HG02885 (cell line): ENCODE measurements around the gene SHC4.
"Not testable (repeated sequence)": the region's sequence is repeated elsewhere in the genome, so short reads cannot be mapped to it uniquely, and the experiment has no call there.

Experiments used
- ATAC-seq: cut with Tn5 transposase; IDR thresholded peaks from one replicate; pipeline ENCODE4 v1.9.1; 2021; ENCODE audit warnings: mild to moderate bottlenecking; ENCODE audit not compliant: unreplicated experiment, poor library complexity

Gene SHC4

DNA sequence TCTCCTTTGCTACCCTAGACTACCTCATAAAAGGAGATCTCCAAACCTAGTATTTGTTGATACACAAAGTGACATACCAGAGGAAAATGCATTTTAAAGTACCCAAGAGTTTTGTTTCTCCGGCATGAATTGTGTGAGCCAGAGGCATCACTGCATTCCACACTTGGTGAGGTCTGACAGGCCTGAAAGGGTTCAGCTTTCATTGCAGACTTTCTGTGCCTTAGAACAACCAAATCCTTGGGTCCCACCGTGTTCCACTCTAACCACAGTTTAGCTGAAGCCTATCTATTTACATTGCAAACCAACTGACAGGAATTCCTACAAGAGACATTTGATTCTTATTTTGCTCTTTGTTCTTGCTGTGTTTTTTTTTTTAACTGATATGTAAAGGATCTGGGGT is 106.8 kb downstream of the SHC4 start:
- no peak for ATAC-seq

- ATAC-seq, result no peak
Observed at GRCh38 chr15:48855501-48856440, 107.9 kb downstream of the SHC4 start.

DNA sequence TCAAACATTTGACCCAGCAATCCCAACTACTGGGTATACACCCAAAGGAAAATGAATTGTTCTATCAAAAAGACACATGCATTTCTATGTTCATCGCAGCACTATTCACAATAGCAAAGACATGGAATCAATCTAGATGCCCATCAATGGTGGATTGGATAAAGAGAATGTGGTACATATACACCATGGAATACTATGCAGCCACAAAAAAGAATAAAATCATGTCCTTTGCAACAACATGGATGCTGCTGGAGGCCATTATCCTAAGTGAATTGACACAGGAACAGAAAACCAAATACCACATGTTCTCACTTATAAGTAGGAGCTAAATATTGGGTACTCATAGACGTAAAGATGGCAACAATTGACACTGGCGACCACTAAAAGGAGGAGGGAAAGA is 109.3 kb downstream of the SHC4 start:
- ATAC-seq, result not testable (repeated sequence)

DNA sequence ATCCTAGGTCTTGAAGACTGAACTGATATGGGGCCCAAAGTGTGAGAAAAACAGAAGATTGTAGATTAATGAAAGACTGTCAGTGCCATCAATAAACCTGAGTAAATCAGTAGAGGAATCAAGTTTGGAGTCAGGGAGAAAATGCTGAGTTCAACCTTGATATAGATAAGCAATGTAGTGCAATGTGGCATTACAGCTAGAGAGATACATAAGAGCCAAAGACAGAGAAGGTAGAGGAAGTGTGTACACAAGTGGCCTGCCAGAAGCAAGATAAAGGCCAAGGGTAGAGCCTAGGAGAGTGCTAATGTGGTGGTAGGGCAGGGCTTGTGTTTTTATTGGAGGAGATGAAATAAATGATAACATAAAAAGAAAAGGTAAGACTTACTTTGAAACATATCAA is 111.8 kb downstream of the SHC4 start:
- ATAC-seq, result no peak

DNA sequence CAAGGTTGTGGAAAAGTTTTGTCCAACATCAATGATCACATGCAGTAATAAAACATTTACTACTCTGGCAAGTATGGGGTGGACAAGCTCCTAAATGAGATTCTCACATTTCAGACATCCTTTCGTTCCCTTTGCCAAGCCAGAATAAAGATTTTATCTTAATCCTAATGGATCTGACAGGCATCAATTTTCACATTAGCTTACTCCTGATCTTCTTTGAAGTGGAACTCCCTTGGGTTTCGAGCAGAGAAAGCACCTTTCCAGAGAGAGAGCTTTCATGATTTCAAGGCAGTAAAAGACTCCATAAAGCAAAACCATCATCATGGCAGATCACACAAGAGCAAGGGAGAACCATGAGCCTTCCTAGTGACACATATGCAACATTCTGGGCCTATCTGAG is 113.1 kb downstream of the SHC4 start:
- ATAC-seq, result no peak

- no peak for ATAC-seq
Observed at GRCh38 chr15:48845123-48845522, 118.6 kb downstream of the SHC4 start.

DNA sequence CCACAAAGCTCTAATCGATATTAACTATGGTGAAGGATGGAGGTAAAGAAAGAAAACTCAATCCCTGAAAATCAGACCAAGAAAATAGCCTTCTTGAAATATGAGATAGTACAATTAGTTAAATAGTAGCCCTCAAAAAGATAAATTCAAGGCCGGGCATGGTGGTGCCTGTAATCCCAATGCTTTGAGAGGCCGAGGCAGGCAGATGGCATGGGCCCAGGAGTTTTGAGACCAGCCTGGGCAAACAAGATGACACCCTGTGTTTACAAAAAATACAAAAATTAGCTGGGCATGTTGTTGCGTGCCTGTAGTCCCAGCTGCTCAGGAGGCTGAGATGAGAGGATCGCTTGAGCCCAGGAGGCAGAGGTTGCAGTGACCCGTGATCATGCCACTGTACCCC is 121.2 kb downstream of the SHC4 start:
- ATAC-seq, result no peak

GRCh38 chr15:48834756-48835155 is 129.0 kb downstream of the SHC4 start:
- no peak for ATAC-seq

DNA sequence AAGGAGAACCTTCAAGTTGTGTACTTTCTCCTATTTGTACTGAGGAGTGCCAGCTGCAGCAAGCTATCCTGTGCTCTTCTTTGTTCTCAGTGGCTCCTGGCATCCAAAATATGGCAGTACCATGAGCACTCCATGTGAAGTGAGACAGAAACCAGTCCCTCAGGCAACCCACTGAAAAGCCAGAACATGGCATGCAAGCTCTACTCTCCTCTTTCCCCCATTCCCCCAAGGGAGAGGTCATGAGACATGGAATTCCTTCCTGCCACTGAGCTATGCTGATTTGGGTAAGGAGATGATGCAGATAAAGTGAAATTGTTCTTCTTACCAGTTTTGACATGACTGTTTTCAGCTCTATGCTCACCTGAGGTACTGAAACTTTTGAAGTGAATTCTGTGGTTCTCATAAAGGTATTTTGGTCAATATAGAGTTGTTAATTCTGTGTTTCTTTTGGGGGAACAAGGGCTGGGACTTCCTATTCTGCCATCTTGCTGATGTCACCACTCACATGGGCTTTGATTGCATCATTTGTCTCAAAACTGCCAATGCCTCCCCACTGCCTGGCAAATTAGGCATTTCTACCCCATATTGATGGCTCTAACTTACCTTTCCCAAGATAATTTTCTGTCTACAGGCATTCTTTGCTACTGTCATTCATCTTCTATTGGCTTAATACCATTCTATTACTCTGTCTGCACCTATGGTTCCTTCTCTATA is 130.0 kb downstream of the SHC4 start:
- ATAC-seq, result no peak

DNA sequence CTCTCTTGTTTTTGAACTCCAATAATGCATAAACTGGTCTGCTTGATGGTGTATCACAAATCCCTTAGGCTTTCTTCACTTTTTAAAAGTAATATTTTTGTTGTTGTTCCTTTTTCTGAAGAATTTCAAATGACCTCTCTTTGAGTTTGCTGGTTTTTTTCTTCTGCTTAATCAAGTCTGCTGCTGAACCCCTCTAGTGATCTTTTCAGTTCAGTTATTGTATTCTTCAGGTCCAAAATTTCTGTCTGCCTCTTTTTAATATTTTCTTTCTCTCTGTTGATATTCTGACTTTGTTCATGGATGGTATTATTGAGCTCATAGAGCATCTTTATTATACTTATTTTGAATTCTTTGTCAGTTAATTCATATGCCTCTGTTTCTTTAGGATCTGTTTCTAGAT is 131.1 kb downstream of the SHC4 start:
- no peak for ATAC-seq

DNA sequence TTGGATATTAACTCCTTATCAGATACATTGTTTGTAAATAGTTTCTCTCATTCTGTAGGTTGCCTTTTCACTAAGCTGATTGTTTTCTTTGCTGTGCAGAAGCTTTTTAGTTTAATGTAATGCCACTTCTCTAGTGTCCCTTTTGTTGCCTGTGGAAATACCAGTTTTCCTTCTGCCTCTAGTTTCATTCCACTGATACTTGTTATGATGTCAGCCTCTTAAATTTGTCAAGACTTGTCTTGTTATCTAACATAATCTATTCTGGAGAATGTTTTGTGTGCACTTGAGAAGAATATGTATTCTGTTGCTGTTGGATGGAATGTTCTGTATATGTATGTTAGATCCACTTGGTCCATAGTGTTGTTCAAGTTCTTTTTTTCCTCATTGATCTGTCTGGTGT is 134.8 kb downstream of the SHC4 start:
- ATAC-seq, result no peak

DNA sequence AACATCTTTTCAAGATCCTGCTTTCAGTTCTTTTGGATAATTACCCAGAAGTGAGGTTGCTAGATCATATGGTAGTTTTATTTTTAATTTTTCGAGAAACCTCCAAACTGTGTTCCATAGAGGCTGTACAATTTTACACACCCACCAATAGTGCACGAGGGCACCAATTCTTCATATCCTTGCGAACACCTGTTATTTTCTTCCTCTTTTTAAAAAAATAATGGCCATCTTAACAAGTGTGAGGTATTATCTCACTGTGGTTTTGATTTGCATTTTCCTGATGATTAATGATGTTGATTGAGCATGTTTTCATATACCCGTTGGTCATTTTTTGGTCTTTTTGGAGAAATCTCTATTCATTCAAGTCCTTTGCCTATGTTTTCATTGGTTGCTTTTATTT is 135.2 kb downstream of the SHC4 start:
- ATAC-seq, result no peak

GRCh38 chr15:48825075-48825474 is 138.6 kb downstream of the SHC4 start:
- no peak for ATAC-seq

GRCh38 chr15:48823706-48824105 is 140.0 kb downstream of the SHC4 start:
- no peak for ATAC-seq

GRCh38 chr15:48823237-48823636 is 140.5 kb downstream of the SHC4 start:
- no peak for ATAC-seq

GRCh38 chr15:48814286-48814685 is 149.4 kb downstream of the SHC4 start:
- no peak for ATAC-seq

DNA sequence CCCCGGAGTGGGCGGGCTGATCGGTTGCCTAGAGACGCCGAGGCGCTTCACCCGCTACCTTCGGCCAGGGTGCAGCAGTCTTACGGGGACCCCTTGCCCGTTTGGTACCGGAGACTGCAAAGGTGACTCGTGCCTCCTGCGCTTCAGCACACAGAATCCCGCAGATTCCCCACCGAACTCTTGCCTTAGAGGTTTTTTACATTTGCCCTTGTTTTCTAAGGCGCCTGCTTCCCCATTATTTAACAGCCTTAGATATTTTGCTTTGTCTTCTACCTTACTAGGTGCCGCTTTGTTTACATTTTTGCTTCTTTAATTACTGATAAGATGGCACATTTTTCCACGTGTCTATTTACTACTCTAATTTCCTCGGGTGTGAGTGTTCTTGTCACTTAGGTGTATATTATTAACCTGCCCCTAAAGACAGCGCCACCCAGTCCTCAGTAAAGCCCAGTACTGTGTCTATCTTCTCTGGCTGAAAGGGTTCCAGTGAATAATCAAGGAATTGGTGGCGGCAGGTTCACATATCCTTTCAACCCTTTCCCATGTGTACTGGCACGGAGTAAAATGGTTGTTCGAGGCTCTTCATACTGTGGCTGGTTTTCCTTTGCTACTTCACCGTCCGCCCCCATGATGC is 152.3 kb downstream of the SHC4 start:
- no peak for ATAC-seq

DNA sequence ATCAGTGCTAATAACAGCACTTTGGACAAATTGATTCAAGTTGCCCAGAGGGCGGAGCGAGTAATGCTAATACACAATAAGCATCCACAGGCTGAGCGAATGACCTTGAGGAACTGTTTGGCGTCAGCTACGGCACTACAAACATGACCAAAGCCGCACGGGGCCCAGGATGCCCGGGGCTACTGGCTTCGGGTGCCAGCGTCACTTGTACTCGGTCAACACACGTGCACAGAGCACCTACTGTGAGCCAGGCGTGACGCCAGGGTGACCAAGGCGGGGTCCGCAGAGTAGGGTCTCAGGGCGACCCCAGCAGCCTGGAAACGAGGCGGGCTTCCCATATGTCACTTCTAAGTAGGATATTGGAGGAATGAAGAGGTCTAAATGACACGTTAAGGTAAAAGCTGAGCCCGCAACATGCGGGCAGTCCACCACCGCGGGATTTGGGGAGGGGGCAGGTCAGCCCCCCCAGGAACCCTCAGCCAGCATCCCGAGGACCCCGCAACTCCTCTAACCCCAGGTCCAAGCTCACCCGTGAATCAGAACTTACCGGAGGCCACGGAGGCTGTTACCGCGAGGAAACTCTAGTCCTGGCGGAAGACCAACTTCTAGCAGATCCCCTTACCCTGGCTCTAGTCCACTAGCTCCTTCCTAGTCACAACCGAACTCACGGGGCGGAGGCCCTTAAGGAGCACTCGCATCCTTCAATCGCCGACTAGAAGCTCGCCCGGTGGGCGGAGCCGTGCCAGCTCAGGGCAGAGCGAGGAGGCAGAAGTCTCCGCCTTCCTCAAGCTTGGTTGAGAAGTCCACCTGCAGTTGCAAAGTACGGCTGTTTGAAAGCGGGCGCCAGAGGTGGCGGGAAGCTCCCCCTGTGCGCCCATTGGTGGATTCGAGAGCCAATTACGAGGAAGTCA is 153.1 kb downstream of the SHC4 start, which contains the start of gene CEP152:
CEP152 (minus strand) TSS at position 656 of the 911 bp plus-strand sequence. CDS start 5,420 bp downstream, outside the sequence.
- peak; percentile 96 for ATAC-seq

DNA sequence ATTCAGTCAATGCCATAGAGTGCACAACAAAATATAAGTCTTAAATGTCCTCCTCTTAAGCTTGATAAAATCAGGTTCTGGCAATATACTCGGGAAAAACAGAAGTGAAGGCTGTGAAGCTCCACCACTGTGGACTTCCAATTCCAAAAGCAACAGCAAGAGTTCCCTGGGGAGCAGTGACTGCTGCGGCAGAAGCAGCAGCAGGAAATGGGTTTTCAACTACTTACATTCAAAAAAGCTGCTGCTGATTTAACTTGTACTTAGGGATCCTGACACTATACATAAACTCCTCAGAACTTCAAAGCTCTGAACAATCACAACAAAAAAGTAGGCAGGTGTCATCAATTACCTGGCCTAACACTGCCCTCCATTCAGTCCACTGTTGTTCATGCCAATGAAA is 157.6 kb downstream of the SHC4 start:
- ATAC-seq, result no peak

DNA sequence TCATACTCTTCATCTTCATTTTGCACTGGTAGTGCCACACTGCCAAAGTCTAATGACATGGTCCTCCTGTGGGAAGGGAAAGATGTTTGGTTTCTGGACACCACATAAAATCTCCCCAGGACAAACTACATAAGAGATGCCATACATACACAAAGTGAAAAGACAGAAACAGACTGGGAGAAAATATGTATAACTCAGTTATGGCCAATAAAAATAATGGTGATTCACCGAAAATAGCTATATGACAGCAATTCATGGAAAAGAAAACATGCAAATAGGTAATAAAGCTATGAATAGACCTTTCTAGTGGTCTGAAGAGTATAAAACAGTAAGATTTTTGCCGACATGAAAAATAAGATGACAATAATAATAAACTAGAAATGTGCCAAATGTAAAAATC is 158.1 kb downstream of the SHC4 start:
- no peak for ATAC-seq
